ENCODE results near the gene SPATA3. TPM values are rescaled to one million over a fixed set of nuclear protein-coding genes. Genes with fewer than 3 reads are reported as not detected.
"Not testable (repeated sequence)": the region's sequence is repeated elsewhere in the genome, so short reads cannot be mapped to it uniquely, and the experiment has no call there.

SPATA3 gene
- total RNA-seq, 1 donor, result not detected

GRCh38 chr2:231002641-231003040 is 6.7 kb downstream of the SPATA3 start:
- no peak overlapping the region for H3K4me3 ChIP-seq (ENCODE audit: low read depth, low read length)
- no peak for TF ChIP-seq CTCF (IDR thresholded peaks at IDR 0.05; ENCODE audit: insufficient read depth, low read length)
- DNase-seq (ENCODE audit: low read depth), result no peak

- no peak for TF ChIP-seq CTCF (IDR thresholded peaks at IDR 0.05; ENCODE audit: insufficient read depth, low read length)
- H3K4me3 ChIP-seq (ENCODE audit: low read depth, low read length), result no peak overlapping the region
- no peak for DNase-seq (ENCODE audit: low read depth)
These were observed 7.3 kb downstream of the SPATA3 start for GRCh38 chr2:231003186-231003585.

- not testable (repeated sequence) for DNase-seq (ENCODE audit: low read depth); H3K4me3 ChIP-seq (ENCODE audit: low read depth, low read length)
These were observed 9.0 kb downstream of the SPATA3 start for GRCh38 chr2:231004930-231005329.

DNA sequence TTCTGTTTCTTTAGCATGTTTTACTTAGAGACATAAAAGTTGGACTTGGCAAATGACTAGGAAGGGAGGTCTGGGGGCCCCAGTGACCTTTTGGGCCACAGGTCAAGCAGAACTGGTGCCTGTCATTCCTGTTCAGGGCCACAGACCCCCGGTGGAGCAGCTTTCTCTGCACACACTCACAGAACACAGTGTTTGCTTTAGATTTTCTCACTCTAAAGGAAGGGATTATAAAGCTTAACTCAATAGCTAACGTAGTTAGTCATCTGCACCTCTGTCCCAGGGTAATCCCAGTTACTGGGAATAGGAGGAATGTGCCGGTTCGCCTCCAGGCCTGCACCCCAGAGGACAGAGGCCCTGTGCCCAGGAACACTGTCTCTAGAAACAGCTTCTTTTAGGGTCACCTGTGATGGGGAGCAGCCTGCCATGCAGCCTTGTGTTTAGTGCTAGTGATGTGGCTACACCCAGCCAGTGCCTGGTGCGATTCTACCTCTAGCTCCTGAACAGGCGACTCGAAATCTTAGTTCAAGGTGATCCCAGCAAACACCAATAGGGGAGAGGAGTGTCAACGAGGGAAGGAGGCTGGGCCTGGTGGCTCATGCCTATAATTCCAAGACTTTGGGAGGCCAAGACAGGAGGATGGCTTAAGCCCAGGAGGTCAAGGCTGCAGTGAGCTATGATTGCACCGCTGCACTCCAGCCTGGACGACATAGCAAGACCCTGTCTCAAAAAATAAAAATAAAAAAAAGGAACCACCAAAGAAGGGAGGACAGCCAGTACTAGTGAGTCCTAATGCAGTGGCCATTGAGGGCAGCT is 11.6 kb downstream of the SPATA3 start:
- TF ChIP-seq CTCF (IDR thresholded peaks at IDR 0.05; ENCODE audit: insufficient read depth, low read length), result no peak
- no peak for DNase-seq (ENCODE audit: low read depth)
- H3K4me3 ChIP-seq (ENCODE audit: low read depth, low read length), result no peak overlapping the region

GRCh38 chr2:231008131-231008530 is 12.2 kb downstream of the SPATA3 start:
- TF ChIP-seq CTCF (IDR thresholded peaks at IDR 0.05; ENCODE audit: insufficient read depth, low read length), result no peak
- no peak overlapping the region for H3K4me3 ChIP-seq (ENCODE audit: low read depth, low read length)
- DNase-seq (ENCODE audit: low read depth), result no peak

- DNase-seq (ENCODE audit: low read depth), result no peak
- H3K4me3 ChIP-seq (ENCODE audit: low read depth, low read length), result no peak overlapping the region
- TF ChIP-seq CTCF (IDR thresholded peaks at IDR 0.05; ENCODE audit: insufficient read depth, low read length), result no peak
These were observed 13.5 kb downstream of the SPATA3 start for GRCh38 chr2:231009236-231009919.

DNA sequence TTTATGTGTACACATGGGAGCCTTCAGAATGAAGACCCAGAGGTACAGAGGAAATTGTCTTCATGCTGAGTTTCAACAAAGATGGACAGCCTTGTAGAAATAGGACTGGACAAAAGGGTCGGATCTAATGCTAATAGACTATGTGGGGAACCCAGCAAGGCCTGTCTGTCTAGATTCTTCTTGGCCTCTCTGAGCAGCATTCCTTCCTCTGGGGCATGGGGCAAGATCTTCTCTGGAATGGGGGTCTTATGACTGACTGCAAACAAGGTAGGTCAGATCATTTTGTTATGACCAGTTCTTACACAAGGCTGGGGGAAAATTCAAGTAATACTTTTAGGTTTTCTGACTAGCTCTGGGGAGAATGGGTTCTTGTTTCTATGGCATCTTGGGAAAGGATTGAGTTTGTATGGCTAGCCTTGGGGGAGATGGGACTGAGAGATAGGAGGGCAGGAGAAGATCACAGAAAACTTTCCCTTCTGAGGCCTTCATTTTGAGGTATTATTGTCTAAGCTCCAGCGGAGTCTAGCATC is 14.3 kb downstream of the SPATA3 start:
- no peak for DNase-seq (ENCODE audit: low read depth)
- no peak overlapping the region for H3K4me3 ChIP-seq (ENCODE audit: low read depth, low read length)
- no peak for TF ChIP-seq CTCF (IDR thresholded peaks at IDR 0.05; ENCODE audit: insufficient read depth, low read length)
